GM12891 (cell line): ENCODE results near the gene GALNT9.

ENCODE experiments used
- PAX5 ChIP-seq: IDR thresholded peaks from 2 replicates; pipeline ENCODE4 v1.6.1; 2011; ENCODE audit warnings: low read length, moderate library complexity, mild to moderate bottlenecking; ENCODE audit not compliant: insufficient read depth, severe bottlenecking
- POLR2A ChIP-seq: IDR thresholded peaks from 2 replicates; pipeline ENCODE4 v1.6.1; 2011; ENCODE audit warnings: low read depth, low read length, control low read depth
- POLR2AphosphoS5 ChIP-seq: IDR thresholded peaks from 2 replicates; pipeline ENCODE4 v1.6.1; 2011; ENCODE audit warnings: low read depth, low read length, control low read depth

GRCh38 chr12:132179431-132180362 is 149.7 kb downstream of the GALNT9 start:
- TF ChIP-seq PAX5 (no peak), POLR2AphosphoS5 (no peak), POLR2A (no peak)
